Stimulated activated CD4-positive, alpha-beta T cell treated with anti-CD3 and anti-CD28 coated beads, Interleukin-1b, Interleukin-23, amount 100 ng/mL, for 24 hours (primary cell): ENCODE results near the gene FAM53B.
A peak's percentile ranks its signal among the peaks of the same experiment; 100 is the strongest.

Experiments used
- DNase-seq, 4 experiments: peaks; one replicate each; pipeline ENCODE4 v3.0.0-alpha.2; 2020; ENCODE audit warnings: low read depth in 4 of 4, low spot score in 1 of 4

FAM53B gene

GRCh38 chr10:124652200-124652599 lies 92.0 kb downstream of the FAM53B start:
- DNase-seq: no peak

- DNase-seq: no peak
These were observed 92.7 kb downstream of the FAM53B start for GRCh38 chr10:124651402-124651891.

GRCh38 chr10:124650820-124651401 lies 93.3 kb downstream of the FAM53B start:
- DNase-seq: peak in 2 of 4 experiments; percentile 24 to 33

GRCh38 chr10:124650263-124650662 lies 93.9 kb downstream of the FAM53B start:
- no peak for DNase-seq

GRCh38 chr10:124649214-124649613 lies 95.0 kb downstream of the FAM53B start:
- DNase-seq: no peak

GRCh38 chr10:124648738-124649137 lies 95.4 kb downstream of the FAM53B start:
- no peak for DNase-seq

GRCh38 chr10:124648131-124648475 lies 96.1 kb downstream of the FAM53B start:
- DNase-seq: no peak

GRCh38 chr10:124647421-124648130 lies 96.6 kb downstream of the FAM53B start:
- peak in 2 of 4 experiments; percentile 35 to 44 for DNase-seq

GRCh38 chr10:124646483-124647352 lies 97.5 kb downstream of the FAM53B start:
- DNase-seq: no peak

- DNase-seq: no peak
These were observed 98.6 kb downstream of the FAM53B start for GRCh38 chr10:124645467-124646095.

GRCh38 chr10:124644771-124645415 lies 99.3 kb downstream of the FAM53B start:
- no peak for DNase-seq

GRCh38 chr10:124644236-124644635 lies 99.9 kb downstream of the FAM53B start:
- no peak for DNase-seq

- no peak for DNase-seq
These were observed 100.7 kb downstream of the FAM53B start for GRCh38 chr10:124643330-124644009.

GRCh38 chr10:124642088-124642710 lies 102.0 kb downstream of the FAM53B start:
- DNase-seq: no peak

GRCh38 chr10:124641282-124642087 lies 102.7 kb downstream of the FAM53B start:
- DNase-seq: no peak

GRCh38 chr10:124640538-124641231 lies 103.5 kb downstream of the FAM53B start:
- DNase-seq: no peak

- DNase-seq: no peak
These were observed 104.1 kb downstream of the FAM53B start for GRCh38 chr10:124640056-124640455.

- DNase-seq: no peak
These were observed 104.5 kb downstream of the FAM53B start for GRCh38 chr10:124639646-124640045.
